Ectodermal cell (in vitro differentiated cells): ENCODE measurements around the gene SC5D. TPM values are rescaled to one million over a fixed set of nuclear protein-coding genes. Genes with fewer than 3 reads are reported as not detected.

Experiments
- H3K27ac ChIP-seq: 2 replicates; pipeline ENCODE4 v1.7.0; 2013; ENCODE audit warnings: mild to moderate bottlenecking, low read depth, low read length; ENCODE audit not compliant: insufficient read depth, poor library complexity, severe bottlenecking
- H3K27me3 ChIP-seq: 2 replicates; pipeline ENCODE4 v1.7.0; 2013; ENCODE audit warnings: mild to moderate bottlenecking, low read length; ENCODE audit not compliant: insufficient read depth, control insufficient read depth, poor library complexity, severe bottlenecking
- H3K36me3 ChIP-seq: one replicate; pipeline ENCODE4 v1.7.0; 2013; ENCODE audit warnings: low read length; ENCODE audit not compliant: control insufficient read depth, insufficient read depth
- H3K4me1 ChIP-seq: one replicate; pipeline ENCODE4 v1.7.0; 2013; ENCODE audit warnings: low read length; ENCODE audit not compliant: control insufficient read depth, insufficient read depth
- H3K4me3 ChIP-seq: 2 replicates; pipeline ENCODE4 v1.7.0; 2013; ENCODE audit warnings: low read depth, low read length, control low read depth; ENCODE audit not compliant: insufficient read depth
- H3K9me3 ChIP-seq: 2 replicates; pipeline ENCODE4 v1.7.0; 2013; ENCODE audit warnings: mild to moderate bottlenecking, low read length, moderate library complexity; ENCODE audit not compliant: control insufficient read depth
- WGBS, 2 experiments: methylation state at CpG; one replicate each; pipeline ENCODE4 v1.1.7; 2013; ENCODE audit warnings: missing lambda C conversion rate in 2 of 2; 5-methylcytosine and 5-hydroxymethylcytosine counted together
- polyA plus RNA-seq, 4 experiments: library from polyadenylated mRNA; stranded (reverse); fragments of 50-300 nt; gene quantifications; one replicate each; pipeline ENCODE4 v1.2.3, GENCODE V29; 2013

Gene SC5D, protein sequence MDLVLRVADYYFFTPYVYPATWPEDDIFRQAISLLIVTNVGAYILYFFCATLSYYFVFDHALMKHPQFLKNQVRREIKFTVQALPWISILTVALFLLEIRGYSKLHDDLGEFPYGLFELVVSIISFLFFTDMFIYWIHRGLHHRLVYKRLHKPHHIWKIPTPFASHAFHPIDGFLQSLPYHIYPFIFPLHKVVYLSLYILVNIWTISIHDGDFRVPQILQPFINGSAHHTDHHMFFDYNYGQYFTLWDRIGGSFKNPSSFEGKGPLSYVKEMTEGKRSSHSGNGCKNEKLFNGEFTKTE
- 89.1 TPM for polyA plus RNA-seq (2013, experiment 1 of 4)
- polyA plus RNA-seq (2013, experiment 2 of 4), result 73.7 TPM
- 59.6 TPM for polyA plus RNA-seq (2013, experiment 3 of 4)
- polyA plus RNA-seq (2013, experiment 4 of 4), result 62.9 TPM

- Histone ChIP-seq H3K27ac (peak within 1 kb of the TSS; percentile 47), H3K4me1 (peaks cover 5% of the 10 kb centered on the region), H3K27me3 (no peaks in the 10 kb centered on the region), H3K36me3 (no peaks in the 10 kb centered on the region), H3K9me3 (no peaks in the 10 kb centered on the region), H3K4me3 (peak within 1 kb of the TSS; percentile 61)
- WGBS, 2 experiments, result 0% methylated on average over 75 of the region's 75 CpGs
Measured at GRCh38 chr11:121292495-121293287, at the start of gene SC5D. Gene SC5D, plus strand, starts transcription at chr11:121292771. Its CDS starts 10,605 bp downstream, at chr11:121303376.

- no peak overlapping the region for H3K4me3 ChIP-seq
- H3K27me3 ChIP-seq, result no peaks in the 10 kb centered on the region
- peaks cover 31% of the 10 kb centered on the region for H3K4me1 ChIP-seq
- H3K27ac ChIP-seq, result no peak overlapping the region
- no peaks in the 10 kb centered on the region for H3K36me3 ChIP-seq
- no peaks in the 10 kb centered on the region for H3K9me3 ChIP-seq
- WGBS, 2 experiments, result 87 to 91% methylated on average over 10 of the region's 10 CpGs
Measured at GRCh38 chr11:121244884-121245283, 47.7 kb upstream of the SC5D start.

DNA sequence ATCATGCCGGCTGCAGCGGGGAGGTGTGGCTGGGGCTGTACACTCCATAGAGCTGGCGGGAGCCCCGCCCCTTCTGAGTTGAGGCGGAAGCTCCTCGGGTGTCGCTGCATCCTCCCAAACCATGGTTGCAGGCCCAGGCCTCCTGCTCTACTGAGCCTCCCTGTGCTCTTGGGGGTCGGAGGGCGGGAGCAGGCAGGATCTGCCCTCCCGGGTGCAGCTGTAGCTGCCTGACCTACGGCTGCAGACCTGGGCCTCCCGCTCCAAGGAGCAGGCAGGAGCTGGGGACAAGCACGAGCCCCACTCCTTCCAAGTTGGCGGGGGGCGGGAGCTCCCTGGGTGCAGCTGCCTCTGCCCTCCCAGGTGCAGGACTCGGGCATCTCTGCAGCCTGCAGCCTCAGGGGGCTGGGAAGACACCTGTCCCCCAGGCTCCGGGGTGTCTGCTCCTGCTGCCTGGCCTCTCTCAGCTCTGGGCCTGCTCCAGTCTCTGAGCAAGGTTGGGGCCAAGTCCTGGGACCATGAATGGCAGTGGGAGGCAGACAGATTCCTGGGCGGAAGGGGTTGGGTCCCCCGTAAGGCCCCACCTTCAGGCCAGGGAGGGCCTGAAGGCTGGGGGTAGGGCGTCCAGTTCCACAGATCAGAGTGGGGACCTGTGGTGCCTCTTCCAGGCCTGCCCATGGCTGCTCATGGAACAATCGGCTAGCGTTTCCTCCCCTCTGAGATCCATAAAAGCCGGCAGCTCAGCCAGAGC lies 46.4 kb upstream of the SC5D start:
- 73 to 74% methylated on average over 23 of the region's 23 CpGs for WGBS, 2 experiments
- Histone ChIP-seq H3K27ac (peak overlapping the region; percentile 19), H3K27me3 (no peaks in the 10 kb centered on the region), H3K36me3 (no peaks in the 10 kb centered on the region), H3K4me3 (no peak overlapping the region), H3K9me3 (no peaks in the 10 kb centered on the region), H3K4me1 (peaks cover 22% of the 10 kb centered on the region)

DNA sequence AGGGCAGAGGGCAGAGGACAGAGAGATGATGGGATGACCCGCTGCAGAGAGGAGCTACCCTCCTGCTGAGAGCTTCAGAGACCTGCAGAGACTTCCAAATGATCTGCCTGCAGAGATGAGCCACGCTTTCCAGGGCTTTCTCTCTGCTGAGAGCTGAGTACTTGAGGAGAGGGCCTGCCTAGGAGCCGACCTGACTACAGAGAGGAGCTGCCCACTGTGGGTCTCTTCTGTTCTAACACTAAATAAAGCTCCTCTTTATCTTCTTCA lies 45.9 kb upstream of the SC5D start:
- Histone ChIP-seq H3K4me1 (peaks cover 17% of the 10 kb centered on the region), H3K27me3 (no peaks in the 10 kb centered on the region), H3K36me3 (no peaks in the 10 kb centered on the region), H3K4me3 (no peak overlapping the region), H3K9me3 (no peaks in the 10 kb centered on the region), H3K27ac (no peak overlapping the region)
- 19 to 23% methylated on average over 3 of the region's 3 CpGs for WGBS, 2 experiments

- no peak overlapping the region for H3K27ac ChIP-seq
- no peaks in the 10 kb centered on the region for H3K9me3 ChIP-seq
- 92 to 93% methylated on average over 4 of the region's 4 CpGs for WGBS, 2 experiments
- H3K4me1 ChIP-seq, result peaks cover 10% of the 10 kb centered on the region
- H3K4me3 ChIP-seq, result no peak overlapping the region
- H3K36me3 ChIP-seq, result no peaks in the 10 kb centered on the region
- H3K27me3 ChIP-seq, result no peaks in the 10 kb centered on the region
Measured at GRCh38 chr11:121248496-121248895, 44.1 kb upstream of the SC5D start.

- no peaks in the 10 kb centered on the region for H3K27me3 ChIP-seq
- H3K9me3 ChIP-seq, result no peaks in the 10 kb centered on the region
- no peak overlapping the region for H3K27ac ChIP-seq
- H3K4me3 ChIP-seq, result no peak overlapping the region
- H3K4me1 ChIP-seq, result peaks cover 10% of the 10 kb centered on the region
- H3K36me3 ChIP-seq, result no peaks in the 10 kb centered on the region
- 39 to 62% methylated on average over 4 to 6 of the region's 7 CpGs for WGBS, 2 experiments
Measured at GRCh38 chr11:121249039-121249663, 43.4 kb upstream of the SC5D start.

GRCh38 chr11:121250843-121251242 lies 41.7 kb upstream of the SC5D start:
- no peaks in the 10 kb centered on the region for H3K9me3 ChIP-seq
- no peak overlapping the region for H3K27ac ChIP-seq
- H3K4me3 ChIP-seq, result no peak overlapping the region
- no peaks in the 10 kb centered on the region for H3K27me3 ChIP-seq
- 95 to 97% methylated on average over 4 of the region's 4 CpGs for WGBS, 2 experiments
- peaks cover 10% of the 10 kb centered on the region for H3K4me1 ChIP-seq
- no peaks in the 10 kb centered on the region for H3K36me3 ChIP-seq

- Histone ChIP-seq H3K4me3 (no peak overlapping the region), H3K27me3 (no peaks in the 10 kb centered on the region), H3K36me3 (no peaks in the 10 kb centered on the region), H3K9me3 (no peaks in the 10 kb centered on the region), H3K4me1 (peaks cover 4% of the 10 kb centered on the region), H3K27ac (no peak overlapping the region)
Measured at GRCh38 chr11:121253951-121254350, 38.6 kb upstream of the SC5D start.

- Histone ChIP-seq H3K27ac (no peak overlapping the region), H3K4me1 (peaks cover 4% of the 10 kb centered on the region), H3K27me3 (no peaks in the 10 kb centered on the region), H3K4me3 (no peak overlapping the region), H3K36me3 (no peaks in the 10 kb centered on the region), H3K9me3 (no peaks in the 10 kb centered on the region)
Measured at GRCh38 chr11:121254756-121255155, 37.8 kb upstream of the SC5D start.
